Spleen (tissue), 7 donors: ENCODE data around the gene TMEM117.

ENCODE experiments used
- POLR2A ChIP-seq, 3 donors: fragments of 450-650 bp; IDR thresholded peaks; one replicate each; pipeline ENCODE4 v1.5.1; 2017; ENCODE audit warnings: antibody characterized with exemption in 3 of 3, mild to moderate bottlenecking in 1 of 3
- TF ChIP-seq, protein P1 (sequence below), 11 experiments: fragments of 200-600 bp in 7 of 11; fragments of 450-650 bp in 4 of 11; sonication (generic) in 4 of 11; IDR thresholded peaks in 8 of 11; conservative IDR thresholded peaks in 3 of 11; 1 replicate in 7 of 11; 2 replicates in 4 of 11; pipeline versions ENCODE4 v1.4.0 to v1.8.0; 2016 to 2021; ENCODE audit warnings: antibody characterized with exemption in 11 of 11, inconsistent platforms in 4 of 11, mild to moderate bottlenecking in 1 of 11
- donor health status: DM: no; HTN: no; CAD: no; lungs with moderate emphysema.
- donor health status: DM: no; HTN: no; CAD: no.
- donor health status: DM: no; HTN: no; CAD: no.

DNA sequence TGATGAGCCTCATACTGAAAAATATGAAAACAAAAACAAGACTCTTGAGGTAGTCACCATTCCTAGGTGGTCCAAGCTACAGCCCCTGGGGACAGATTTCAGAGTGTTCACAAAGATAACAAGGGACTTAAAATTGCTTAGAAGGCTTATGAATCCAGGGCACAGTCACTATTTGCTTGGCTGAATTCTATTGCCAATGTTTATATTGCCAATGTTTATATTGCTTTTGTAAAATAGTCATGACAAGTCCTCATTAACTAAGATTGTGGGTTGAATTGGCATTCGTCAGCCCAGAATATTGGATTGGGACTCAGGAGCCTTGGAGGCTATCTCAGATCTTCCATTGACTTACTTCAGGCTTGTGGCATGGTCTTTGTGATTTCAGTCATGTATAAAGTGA, 6.4 kb downstream of the TMEM117 start:
- TF ChIP-seq, protein P1, sequence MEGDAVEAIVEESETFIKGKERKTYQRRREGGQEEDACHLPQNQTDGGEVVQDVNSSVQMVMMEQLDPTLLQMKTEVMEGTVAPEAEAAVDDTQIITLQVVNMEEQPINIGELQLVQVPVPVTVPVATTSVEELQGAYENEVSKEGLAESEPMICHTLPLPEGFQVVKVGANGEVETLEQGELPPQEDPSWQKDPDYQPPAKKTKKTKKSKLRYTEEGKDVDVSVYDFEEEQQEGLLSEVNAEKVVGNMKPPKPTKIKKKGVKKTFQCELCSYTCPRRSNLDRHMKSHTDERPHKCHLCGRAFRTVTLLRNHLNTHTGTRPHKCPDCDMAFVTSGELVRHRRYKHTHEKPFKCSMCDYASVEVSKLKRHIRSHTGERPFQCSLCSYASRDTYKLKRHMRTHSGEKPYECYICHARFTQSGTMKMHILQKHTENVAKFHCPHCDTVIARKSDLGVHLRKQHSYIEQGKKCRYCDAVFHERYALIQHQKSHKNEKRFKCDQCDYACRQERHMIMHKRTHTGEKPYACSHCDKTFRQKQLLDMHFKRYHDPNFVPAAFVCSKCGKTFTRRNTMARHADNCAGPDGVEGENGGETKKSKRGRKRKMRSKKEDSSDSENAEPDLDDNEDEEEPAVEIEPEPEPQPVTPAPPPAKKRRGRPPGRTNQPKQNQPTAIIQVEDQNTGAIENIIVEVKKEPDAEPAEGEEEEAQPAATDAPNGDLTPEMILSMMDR (IDR thresholded peaks at IDR 0.05 in 8 of 11, conservative IDR thresholded peaks at IDR 0.05 in 3 of 11) = no peak
- TF ChIP-seq POLR2A (IDR thresholded peaks at IDR 0.05) = no peak
